Suprapubic skin (tissue), 4 donors: ENCODE data around the gene HIBADH.

ENCODE experiments used
- CTCF ChIP-seq, 2 donors: fragments of 200-600 bp in 1 of 2; fragments of 450-650 bp in 1 of 2; sonication (generic) in 1 of 2; IDR thresholded peaks; one replicate each; pipeline ENCODE4 v1.5.1; 2016 to 2019; ENCODE audit warnings: antibody characterized with exemption in 2 of 2, mild to moderate bottlenecking in 1 of 2, moderate library complexity in 1 of 2
- EP300 ChIP-seq: sonication (generic); formaldehyde crosslinking; IDR thresholded peaks from one replicate; pipeline ENCODE4 v1.6.1; 2017; ENCODE audit warnings: antibody characterized with exemption
- POLR2A ChIP-seq, 2 donors: fragments of 450-650 bp; IDR thresholded peaks; one replicate each; pipeline ENCODE4 v1.6.1; 2017; ENCODE audit warnings: antibody characterized with exemption in 2 of 2, mild to moderate bottlenecking in 2 of 2, moderate library complexity in 2 of 2
- POLR2AphosphoS5 ChIP-seq, 3 donors: sonication (generic); formaldehyde crosslinking; IDR thresholded peaks; one replicate each; pipeline ENCODE4 v1.6.1; 2017; ENCODE audit warnings: antibody characterized with exemption in 3 of 3

GRCh38 chr7:27554826-27555225 lies 107.9 kb downstream of the HIBADH start:
- TF ChIP-seq EP300 (no peak), CTCF (IDR thresholded peaks at IDR 0.05) (no peak), POLR2AphosphoS5 (IDR thresholded peaks at IDR 0.05) (no peak), POLR2A (IDR thresholded peaks at IDR 0.05) (no peak)
